Ramos (cell line): ENCODE results near the gene DOCK9.

Source experiments
- in situ Hi-C: fragments of 300-500 bp; cut with MboI; formaldehyde crosslinking; loops from one replicate; pipeline ENCODE4 v1.14.3; 2022; ENCODE audit warnings: low sequenced_read_pairs; ENCODE audit not compliant: unreplicated experiment

DOCK9 gene

DNA sequence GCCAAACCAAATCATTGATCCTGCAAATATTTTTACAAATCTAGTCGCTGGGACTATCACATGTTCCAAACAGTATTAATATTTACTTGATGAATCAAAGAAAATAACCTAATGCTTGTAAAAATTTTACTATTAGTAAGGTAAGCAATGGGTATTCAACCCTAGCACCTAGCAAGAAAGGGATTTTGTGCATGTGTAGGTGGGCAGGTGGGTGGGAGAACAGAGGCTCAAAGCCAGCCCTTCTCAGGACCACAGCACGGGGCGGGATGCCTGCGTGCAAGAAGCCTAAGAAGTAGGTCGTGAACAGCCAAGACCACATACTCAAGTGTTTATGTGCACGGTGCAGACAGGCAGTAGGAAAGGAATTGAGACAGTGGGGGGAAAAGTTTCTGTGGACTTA is 26.6 kb downstream of the DOCK9 start:
- in situ Hi-C loops = no loop called here

GRCh38 chr13:98950705-98951104 is 27.2 kb downstream of the DOCK9 start:
- in situ Hi-C loops = no loop called here

DNA sequence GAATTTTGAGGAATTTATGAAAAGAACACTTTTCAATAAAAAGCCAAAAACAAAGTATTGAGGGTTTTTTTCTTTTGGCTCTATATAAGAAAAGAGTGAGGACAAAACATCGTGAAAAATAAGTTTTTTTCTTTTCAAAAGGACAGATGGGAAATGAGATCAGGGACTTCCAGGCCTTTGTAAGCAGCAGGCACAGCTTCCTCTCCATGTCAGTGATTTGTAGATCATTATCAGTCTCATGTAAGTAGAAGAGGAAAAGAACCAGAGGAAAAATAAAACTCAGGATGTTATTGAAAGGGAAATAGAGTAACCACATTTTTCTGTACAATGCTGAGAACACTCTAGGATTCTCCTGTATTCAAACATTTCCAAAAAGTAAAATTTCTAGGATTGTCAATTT is 29.9 kb downstream of the DOCK9 start:
- in situ Hi-C loops = no loop called here

- in situ Hi-C loops = no loop called here
These were observed 31.8 kb downstream of the DOCK9 start for GRCh38 chr13:98945863-98946605.

- in situ Hi-C loops = no loop called here
These were observed 33.5 kb downstream of the DOCK9 start for GRCh38 chr13:98944336-98944735.

- in situ Hi-C loops = no loop called here
These were observed 34.9 kb downstream of the DOCK9 start for GRCh38 chr13:98942997-98943396.

DNA sequence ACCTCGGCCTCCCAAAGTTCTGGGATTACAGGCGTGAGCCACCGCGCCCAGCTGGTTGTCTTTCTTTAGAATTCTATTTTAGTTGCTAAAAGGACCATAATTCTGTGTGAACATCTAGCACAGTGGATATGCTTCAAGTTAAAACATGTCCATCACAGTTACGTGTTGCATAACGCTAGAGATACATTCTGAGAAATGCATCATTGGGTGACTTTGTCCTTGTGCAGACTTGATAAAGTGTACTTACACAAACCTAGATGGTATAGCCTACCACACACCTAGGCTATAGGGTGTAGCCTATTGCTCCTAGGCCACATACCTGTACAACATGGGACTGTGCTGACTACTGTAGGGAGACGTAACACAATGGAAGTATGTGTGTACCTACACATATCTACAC is 35.4 kb downstream of the DOCK9 start:
- in situ Hi-C loops = no loop called here

DNA sequence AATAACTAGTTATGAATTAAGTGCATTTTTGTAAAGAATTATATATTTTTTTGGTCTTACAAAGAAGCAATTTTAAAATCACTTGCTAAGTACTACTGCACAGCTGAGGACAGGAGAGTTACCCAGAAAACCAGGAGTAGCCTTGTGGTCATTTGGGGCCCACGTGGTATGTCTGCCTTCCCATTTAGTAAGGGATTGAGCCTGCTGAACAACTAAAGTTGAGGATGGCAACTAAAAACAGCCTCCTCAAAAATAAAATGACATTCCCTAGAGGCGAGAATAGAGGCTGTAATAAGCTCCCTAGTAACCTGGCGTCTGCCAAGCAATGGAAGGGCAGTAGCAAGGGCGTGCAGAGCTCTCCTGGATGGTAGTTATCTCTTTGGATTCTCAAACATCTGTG is 36.3 kb downstream of the DOCK9 start:
- in situ Hi-C loops = no loop called here

GRCh38 chr13:98941126-98941525 is 36.7 kb downstream of the DOCK9 start:
- in situ Hi-C loops = no loop called here

GRCh38 chr13:98940325-98941001 is 37.4 kb downstream of the DOCK9 start:
- in situ Hi-C loops = no loop called here

DNA sequence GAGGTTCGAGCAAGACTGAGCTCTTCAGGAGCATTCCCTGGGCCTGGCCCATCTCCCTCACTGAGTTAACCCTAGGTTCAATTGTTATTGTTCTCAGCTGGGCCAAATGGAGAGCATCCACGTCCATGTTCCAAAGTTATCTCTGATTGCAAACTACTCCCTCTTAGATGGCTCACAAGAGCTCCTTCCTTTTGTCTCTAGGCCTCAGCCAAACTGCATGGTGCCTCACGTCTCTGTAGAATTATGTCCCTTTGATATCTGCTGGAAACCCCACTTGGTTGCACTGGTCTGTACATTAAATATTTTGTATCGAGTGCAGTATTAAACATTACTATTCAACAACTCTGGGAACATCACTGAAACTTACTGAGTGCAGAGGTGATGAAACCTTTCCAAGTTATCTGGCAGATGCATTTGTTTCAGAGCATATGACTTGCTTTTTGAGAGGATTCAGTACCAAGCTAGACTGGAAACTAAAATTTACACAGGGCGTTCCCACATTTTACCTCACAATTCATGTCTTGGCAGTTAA is 38.1 kb downstream of the DOCK9 start:
- in situ Hi-C loops = no loop called here

DNA sequence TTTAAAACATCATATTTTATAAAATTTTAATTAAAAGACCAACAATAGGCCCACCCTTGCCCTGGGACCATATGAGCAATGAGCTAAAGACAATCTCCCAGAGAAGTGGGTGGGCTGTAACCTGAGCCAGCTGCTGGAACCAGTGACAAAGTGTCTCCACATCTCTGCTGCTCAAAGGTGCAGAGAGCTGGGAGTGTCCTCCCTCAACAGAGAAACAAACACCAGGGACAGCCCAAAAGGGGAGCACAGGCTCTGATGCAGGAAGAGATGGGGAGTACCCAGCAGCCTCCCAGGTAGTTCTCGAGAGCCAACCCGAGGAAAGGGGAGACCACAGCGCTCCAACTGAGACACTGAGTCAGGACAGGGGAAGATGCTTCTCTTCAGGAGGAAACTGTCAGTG is 39.1 kb downstream of the DOCK9 start:
- in situ Hi-C loops = no loop called here

- in situ Hi-C loops = no loop called here
These were observed 39.9 kb downstream of the DOCK9 start for GRCh38 chr13:98937911-98938381.

DNA sequence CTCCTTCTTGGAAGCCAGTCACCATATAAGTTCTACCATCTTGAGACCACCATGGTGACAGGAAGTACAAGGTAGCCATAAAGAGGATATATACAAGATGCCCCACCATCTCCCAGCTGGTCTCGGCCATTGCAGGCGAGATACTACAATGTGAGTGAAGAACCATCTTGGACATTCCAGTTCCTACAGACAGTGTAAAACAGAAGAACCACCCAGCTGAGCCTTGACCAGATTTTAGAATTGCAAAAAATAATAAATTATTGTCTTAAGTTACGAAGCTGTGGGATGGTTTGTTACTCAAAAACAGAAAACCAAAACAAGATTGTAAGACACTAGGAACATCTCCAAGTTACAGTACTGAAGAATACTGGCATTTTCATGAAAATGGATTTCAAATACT is 43.6 kb downstream of the DOCK9 start:
- in situ Hi-C loops = no loop called here

GRCh38 chr13:98930151-98930591 is 47.7 kb downstream of the DOCK9 start:
- in situ Hi-C loops = no loop called here

GRCh38 chr13:98927951-98928927 is 49.6 kb downstream of the DOCK9 start:
- in situ Hi-C loops = no loop called here

DNA sequence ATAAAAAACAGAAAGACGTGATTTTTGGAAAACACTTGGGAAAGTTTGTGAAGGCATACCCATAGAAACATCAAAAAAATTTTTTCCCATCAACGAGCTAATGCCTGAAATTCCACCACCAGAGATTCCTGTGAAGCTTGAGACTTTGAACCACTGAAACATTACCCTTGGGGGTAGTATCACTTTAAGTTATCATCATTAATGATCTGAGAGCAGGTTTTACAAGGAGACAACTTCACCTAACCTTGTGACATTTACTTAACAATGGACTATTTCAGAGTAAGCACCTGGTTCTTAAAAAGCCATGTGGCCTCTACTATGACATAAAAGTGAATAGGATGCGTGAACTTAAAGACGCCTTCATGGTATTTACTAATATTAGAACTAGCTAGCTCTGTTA is 51.9 kb downstream of the DOCK9 start:
- in situ Hi-C loops = no loop called here

- in situ Hi-C loops = no loop called here
These were observed 54.0 kb downstream of the DOCK9 start for GRCh38 chr13:98923641-98924397.

GRCh38 chr13:98922306-98922705 is 55.6 kb downstream of the DOCK9 start:
- in situ Hi-C loops = no loop called here

GRCh38 chr13:98921786-98922185 is 56.1 kb downstream of the DOCK9 start:
- in situ Hi-C loops = no loop called here
